ES-I3 (cell line): Measurements from ENCODE around the gene XRCC2.

Experiments used
- H3K36me3 ChIP-seq: 2 replicates; pipeline ENCODE4 v1.6.1; 2013; ENCODE audit warnings: mild to moderate bottlenecking, low read length, control low read depth, moderate library complexity; ENCODE audit not compliant: insufficient read depth
- H3K4me1 ChIP-seq: 2 replicates; pipeline ENCODE4 v1.6.1; 2013; ENCODE audit warnings: mild to moderate bottlenecking, control low read depth, low read length; ENCODE audit not compliant: insufficient read depth
- H3K9ac ChIP-seq: 2 replicates; pipeline ENCODE4 v1.6.1; 2013; ENCODE audit warnings: low read depth, mild to moderate bottlenecking, low read length, moderate library complexity
- H3K9me3 ChIP-seq: 2 replicates; pipeline ENCODE4 v1.6.1; 2013; ENCODE audit warnings: mild to moderate bottlenecking, low read length, moderate library complexity; ENCODE audit not compliant: control insufficient read depth, insufficient read depth

The XRCC2 gene

DNA sequence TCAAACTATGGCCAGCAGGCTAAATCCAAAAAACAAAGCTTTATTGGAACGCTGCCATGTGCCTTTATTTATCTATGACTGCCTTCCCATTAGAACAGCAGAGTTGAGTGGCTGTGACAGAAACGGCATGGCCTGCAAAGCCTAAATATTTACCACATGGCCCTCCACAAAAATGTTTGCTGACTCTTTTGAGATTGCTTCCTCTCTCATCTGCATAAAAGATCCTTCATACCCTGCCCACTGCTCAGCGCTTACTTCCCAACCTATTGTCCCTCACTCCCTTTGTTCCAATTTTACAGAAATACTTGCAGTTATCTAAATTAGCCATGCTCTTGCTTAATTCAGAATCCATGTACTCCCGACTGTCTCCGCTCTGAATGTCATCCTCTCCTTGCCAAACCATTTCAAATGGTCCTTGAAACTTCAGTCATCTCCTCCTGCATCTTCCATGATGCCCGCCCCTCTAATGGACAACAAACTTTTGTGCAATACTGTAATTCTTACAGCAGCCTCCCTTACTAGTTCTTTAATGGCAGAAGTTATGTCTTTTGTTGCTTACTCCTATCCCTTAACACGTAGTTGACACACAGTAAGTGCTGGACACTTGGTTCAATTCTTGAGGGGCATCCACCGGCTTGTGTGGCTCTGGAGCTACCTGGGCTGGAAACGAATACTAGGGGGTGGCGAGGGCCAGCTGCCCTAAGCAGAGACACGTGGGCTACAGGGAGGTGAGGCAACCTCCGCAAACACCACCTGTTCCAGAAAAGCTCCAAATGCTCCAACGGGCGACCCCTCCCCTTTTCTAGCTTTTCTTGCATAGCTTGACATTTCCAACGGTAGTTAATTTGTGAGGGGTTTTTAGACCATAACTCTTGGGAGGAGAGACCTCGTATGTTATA lies 832 bp downstream of the XRCC2 start:
- peaks cover 3% of the 10 kb centered on the region; the same call in 1 of the 2 replicates for H3K36me3 ChIP-seq
- peak overlapping the region; percentile 91 for H3K9ac ChIP-seq
- H3K4me1 ChIP-seq, result no peaks in the 10 kb centered on the region
- H3K9me3 ChIP-seq, result no peaks in the 10 kb centered on the region

DNA sequence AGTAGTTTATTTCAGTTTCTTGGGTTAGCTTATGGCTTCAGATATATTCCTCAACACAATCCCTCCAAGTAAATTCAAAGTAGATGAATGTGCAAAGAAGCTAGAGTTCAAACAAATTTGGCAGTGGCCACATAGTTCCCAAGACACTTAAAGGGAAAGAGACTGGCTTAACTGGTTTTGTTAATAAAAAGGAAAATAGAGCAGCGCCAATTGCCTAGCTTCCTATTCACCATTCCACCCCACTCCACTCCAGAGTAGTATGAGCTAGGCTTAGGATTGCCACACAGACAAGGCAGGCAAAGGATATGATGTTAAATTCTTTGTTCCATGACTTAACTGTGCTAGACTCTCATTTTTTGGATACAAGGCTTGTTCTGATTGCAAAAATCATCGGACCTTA lies 2.0 kb downstream of the XRCC2 start:
- H3K9ac ChIP-seq, result no peak overlapping the region

DNA sequence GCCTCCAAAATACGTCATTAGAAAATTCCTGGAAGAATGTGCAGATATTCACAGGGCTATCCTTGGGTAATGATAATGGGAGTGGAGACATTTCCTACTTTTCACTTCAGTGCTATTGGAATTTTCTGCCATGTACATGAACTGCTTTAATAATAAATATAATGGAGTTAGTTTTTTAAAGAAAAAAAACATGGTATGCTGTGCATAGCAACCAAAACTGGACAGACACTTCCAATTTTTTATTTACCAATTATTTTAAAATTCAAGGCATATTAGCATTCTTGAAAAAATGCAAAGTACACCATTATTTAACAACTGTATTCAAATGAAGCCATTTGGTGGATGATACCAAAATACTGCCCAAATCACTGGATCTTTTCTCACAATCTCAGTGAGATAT lies 3.3 kb downstream of the XRCC2 start:
- Histone ChIP-seq H3K4me1 (no peaks in the 10 kb centered on the region), H3K9me3 (no peaks in the 10 kb centered on the region), H3K9ac (no peak overlapping the region), H3K36me3 (peaks cover 9% of the 10 kb centered on the region; the same call in 1 of the 2 replicates)

More for the DNA sequence above, 2.0 kb downstream of the XRCC2 start:
- H3K36me3 ChIP-seq, result peaks cover 8% of the 10 kb centered on the region; the same call in 1 of the 2 replicates
- H3K9me3 ChIP-seq, result no peaks in the 10 kb centered on the region
- no peaks in the 10 kb centered on the region for H3K4me1 ChIP-seq

DNA sequence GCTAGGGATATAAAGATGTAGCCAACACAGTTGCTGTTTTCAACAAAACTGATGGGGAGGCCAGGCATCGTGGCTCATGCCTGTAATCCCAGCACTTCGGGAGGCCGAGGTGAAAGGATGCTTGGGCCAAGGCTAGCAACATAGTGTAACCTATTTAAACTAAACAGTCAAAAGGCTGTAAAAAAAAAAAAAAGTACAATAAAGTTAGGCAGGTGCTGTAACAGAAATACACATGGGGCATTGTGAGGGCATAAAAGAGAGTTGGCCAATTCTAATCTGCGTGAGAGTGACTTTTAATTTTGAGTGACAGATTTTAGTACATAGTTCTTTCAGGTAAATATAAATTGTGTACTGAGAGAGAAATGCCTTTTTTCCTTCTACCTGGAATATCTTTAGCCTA lies 6.2 kb downstream of the XRCC2 start:
- no peak overlapping the region for H3K9ac ChIP-seq
- H3K9me3 ChIP-seq, result no peaks in the 10 kb centered on the region
- no peaks in the 10 kb centered on the region for H3K4me1 ChIP-seq
- H3K36me3 ChIP-seq, result 0 out of 2 replicates have a peak, but pooled peaks cover 6% of the 10 kb centered on the region

DNA sequence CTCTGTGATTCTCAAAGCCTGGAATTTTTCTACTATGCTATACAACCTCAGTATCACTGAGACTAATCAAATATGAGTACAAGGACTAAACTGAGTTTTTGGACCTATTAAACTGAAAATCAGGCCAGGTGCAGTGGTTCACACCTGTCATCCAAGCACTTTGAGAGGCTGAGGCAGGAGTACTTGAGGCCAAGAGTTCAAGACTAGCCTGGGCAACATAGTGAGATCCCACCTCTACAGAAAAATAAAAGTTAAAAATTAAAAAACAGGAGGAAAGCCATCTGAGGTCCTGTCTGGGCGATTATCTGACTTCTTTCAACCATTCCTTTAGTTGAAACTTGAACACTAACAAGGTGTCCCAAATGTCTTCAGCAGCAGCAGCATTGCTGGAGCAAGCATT lies 7.0 kb downstream of the XRCC2 start:
- Histone ChIP-seq H3K9ac (no peak overlapping the region), H3K36me3 (0 out of 2 replicates have a peak, but pooled peaks cover 6% of the 10 kb centered on the region), H3K9me3 (no peaks in the 10 kb centered on the region), H3K4me1 (no peaks in the 10 kb centered on the region)

DNA sequence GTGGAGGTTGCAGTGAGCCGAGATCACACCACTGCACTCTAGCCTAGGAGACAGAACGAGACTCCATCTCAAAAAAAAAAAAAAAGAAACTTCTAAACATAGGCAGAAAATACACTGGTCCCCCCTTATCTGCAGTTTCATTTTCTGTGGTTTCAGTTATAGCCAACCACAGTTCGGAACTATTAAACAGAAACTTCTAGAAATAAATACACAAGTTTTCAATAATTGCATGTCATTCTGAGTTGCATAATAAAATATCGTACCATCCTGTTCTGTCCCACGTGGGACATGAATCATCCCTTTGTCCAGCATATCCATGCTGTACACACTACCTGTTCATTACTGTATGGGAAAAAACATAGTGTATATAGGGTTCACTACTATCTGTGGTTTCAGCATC lies 8.0 kb downstream of the XRCC2 start:
- H3K9me3 ChIP-seq, result no peaks in the 10 kb centered on the region
- H3K9ac ChIP-seq, result no peak overlapping the region
- H3K36me3 ChIP-seq, result 0 out of 2 replicates have a peak, but pooled peaks cover 6% of the 10 kb centered on the region
- H3K4me1 ChIP-seq, result no peaks in the 10 kb centered on the region

DNA sequence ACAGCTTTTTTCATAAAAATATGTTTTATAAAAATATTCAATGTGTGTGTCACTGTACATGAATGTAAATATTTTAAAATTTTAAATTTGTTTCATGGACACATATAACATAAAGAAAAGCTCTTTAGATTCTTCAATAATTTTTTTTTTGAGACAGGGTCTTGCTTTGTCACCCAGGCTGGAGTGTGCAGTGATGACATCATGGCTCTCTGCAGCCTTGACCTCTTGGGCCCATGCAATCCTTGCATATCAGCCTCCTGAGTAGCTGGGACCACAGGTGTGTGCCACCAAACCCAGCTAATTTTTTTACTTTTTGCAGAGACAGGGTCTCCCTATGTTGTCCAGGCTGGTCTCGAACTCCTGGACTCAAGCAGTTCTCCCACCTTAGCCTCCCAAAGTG lies 9.9 kb downstream of the XRCC2 start:
- Histone ChIP-seq H3K9ac (no peak overlapping the region), H3K9me3 (no peaks in the 10 kb centered on the region)

DNA sequence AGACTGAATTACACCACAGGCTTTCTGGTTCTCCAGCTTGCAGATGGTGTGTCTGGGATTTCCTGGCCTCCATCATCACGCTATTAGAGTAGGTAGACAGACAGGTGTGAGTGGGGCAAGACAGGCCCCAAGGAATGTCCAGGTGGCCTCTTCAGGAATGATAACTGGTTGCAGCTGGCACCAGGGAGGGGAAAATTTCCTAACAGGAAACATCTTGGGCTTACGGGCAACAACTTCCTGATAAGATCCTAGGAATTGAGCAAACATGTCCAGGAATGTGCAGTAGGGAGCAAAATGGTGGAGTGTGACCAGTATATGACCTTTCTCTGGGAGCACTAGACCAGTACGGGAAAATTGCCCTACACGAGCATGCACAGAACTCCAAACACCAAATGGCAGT lies 11.3 kb downstream of the XRCC2 start:
- H3K9me3 ChIP-seq, result no peaks in the 10 kb centered on the region
- H3K4me1 ChIP-seq, result no peaks in the 10 kb centered on the region
- no peak overlapping the region for H3K9ac ChIP-seq
- H3K36me3 ChIP-seq, result peaks cover 17% of the 10 kb centered on the region

More for the DNA sequence above, 9.9 kb downstream of the XRCC2 start:
- no peaks in the 10 kb centered on the region for H3K4me1 ChIP-seq
- H3K36me3 ChIP-seq, result peaks cover 8% of the 10 kb centered on the region; the same call in 1 of the 2 replicates

DNA sequence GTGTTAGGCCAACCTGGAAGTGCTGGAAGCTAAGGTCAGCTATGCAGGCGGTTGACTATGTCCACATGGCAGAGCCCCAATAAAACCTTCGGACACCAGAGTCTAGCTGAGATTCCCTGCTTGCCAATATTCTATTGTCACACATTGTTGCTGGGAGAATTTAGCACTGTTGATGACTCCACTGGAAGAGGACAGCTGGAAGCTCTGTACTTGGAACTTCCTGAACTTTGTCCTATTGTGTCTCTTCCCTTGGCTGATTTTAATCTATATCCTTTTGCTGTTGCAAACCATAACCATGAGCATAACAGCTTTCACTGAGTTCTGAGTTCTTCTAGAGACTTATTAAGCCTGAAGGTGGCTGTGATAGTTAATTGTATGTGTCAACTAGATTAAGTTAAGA lies 12.0 kb downstream of the XRCC2 start:
- no peaks in the 10 kb centered on the region for H3K4me1 ChIP-seq
- H3K9me3 ChIP-seq, result no peaks in the 10 kb centered on the region
- H3K9ac ChIP-seq, result no peak overlapping the region
- peaks cover 15% of the 10 kb centered on the region for H3K36me3 ChIP-seq

DNA sequence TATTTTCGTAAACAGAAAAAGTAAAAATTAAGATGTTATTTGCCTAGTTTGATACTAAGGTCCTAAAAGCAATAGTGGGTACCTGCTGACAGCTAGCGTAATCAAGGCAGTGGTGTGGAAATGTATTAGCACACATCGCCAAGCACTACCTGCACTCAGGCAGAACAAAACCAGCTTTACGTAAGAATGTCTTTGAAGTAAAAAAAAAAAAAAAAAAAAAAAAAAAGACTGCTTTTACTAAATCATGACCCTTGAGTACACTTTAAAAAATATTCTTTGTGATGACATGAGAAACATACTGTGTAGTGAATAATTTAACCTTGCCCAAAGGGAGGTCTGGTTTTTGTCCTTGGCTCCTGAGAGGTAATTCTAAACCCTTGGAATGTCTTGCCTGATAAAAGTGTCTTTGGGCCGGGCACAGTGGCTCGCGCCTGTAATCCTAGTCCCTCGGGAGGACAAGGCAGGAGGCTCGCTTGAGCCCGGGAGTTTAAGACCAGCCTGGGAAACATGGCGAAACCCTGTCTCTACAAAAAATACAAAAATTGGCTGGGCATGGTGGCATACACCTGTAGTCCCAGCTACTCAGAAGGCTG lies 12.7 kb downstream of the XRCC2 start:
- no peaks in the 10 kb centered on the region for H3K4me1 ChIP-seq
- peaks cover 19% of the 10 kb centered on the region for H3K36me3 ChIP-seq
- no peak overlapping the region for H3K9ac ChIP-seq
- H3K9me3 ChIP-seq, result no peaks in the 10 kb centered on the region

DNA sequence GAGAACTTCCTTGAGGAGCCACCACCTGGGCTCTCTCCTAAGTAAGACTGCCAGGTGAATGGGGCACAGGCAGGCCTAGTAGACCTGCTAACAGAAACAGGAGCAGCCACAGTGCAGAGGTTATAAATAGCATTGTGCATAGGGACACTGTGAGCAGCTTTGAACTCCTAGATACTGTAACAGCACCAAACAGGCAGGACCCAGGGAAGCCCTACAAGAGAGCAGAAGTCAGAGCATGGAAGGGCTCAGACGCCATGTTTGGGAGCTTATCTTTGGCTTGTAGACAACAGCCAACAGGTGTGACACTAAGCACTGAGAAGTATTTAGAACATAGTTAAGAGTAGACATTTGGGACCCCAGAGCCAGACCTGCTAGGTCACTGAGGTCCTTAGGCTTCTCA lies 14.5 kb downstream of the XRCC2 start:
- H3K36me3 ChIP-seq, result peaks cover 19% of the 10 kb centered on the region
- no peak overlapping the region for H3K9ac ChIP-seq
- no peaks in the 10 kb centered on the region for H3K9me3 ChIP-seq
- no peaks in the 10 kb centered on the region for H3K4me1 ChIP-seq

DNA sequence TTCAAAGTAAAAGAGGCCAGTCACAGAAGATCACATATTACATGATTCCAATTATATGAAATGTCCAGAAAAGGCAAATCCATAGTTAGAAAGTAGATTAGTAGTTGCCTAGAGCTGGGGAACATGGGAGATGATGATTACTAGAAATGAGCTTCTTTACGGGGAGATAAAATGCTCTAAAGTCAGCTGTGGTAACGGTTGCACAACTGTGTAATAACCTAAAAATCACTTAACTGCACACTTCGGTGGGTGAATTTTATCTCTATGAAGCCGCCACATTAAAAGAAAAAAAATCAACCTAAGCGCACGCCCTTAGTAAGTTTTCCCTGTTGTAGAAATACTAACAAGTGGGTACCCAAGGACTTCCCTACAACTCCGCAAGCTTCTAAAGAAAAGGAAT lies 15.9 kb downstream of the XRCC2 start:
- Histone ChIP-seq H3K9me3 (no peaks in the 10 kb centered on the region), H3K9ac (no peak overlapping the region), H3K4me1 (no peaks in the 10 kb centered on the region), H3K36me3 (peaks cover 23% of the 10 kb centered on the region)

DNA sequence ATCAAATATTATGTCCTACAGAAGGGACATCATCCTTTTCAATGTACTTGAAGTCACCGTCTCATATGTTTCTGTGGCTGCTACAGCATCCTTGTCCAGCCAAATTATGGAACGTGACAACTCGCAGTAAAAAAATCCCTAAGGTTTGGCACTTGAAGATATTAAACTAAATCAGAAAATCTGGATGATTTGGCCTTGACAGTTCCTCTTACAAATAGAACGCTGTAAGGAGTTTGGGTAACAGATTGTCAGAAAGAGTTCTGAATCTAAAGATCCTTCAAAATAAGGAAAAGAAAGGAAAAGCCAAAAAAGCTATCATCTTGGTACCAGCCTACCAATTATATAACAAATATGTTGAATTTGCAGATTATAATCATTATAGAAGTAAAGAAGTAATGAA lies 21.0 kb downstream of the XRCC2 start:
- Histone ChIP-seq H3K9me3 (no peaks in the 10 kb centered on the region), H3K36me3 (peaks cover 21% of the 10 kb centered on the region), H3K9ac (no peak overlapping the region), H3K4me1 (no peaks in the 10 kb centered on the region)

DNA sequence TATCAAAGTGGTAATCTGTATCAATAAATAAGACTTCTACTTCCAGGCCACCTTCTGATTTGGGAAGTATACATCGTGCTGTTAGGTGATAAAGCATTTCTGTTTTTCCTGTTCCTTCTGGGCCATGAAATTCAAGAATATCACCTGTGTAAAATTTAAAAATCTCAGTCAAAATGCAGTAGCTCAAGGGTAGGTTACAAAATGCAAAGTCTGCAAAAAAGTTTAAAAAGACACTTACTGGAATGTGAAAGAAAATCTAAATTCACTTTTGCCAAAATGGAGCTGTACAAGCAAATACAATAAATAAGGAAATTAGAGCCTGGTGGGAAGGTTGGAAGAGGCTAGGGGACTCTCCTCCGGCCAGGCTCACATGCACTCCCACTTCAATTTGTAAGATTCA lies 26.7 kb downstream of the XRCC2 start:
- peaks cover 17% of the 10 kb centered on the region for H3K36me3 ChIP-seq
- no peaks in the 10 kb centered on the region for H3K9me3 ChIP-seq
- no peaks in the 10 kb centered on the region for H3K4me1 ChIP-seq
- no peak overlapping the region for H3K9ac ChIP-seq

DNA sequence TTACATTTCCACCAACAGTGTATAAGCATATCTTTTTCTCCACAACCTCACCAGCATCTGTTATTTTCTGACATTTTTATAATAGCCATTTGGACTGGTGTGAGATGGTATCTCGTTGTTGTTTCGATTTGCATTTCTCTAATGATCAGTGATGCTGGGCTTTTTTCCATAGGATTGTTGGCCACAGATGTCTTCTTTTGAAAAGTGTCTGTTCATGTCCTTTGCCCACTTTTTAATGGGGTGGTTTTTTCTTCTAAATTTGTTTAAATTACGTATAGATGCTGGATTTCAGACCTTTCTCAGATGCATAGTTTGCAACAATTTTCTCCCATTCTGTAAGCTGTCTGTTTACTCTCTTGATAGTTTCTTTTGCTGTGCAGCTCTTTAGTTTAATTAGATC lies 28.9 kb downstream of the XRCC2 start:
- no peaks in the 10 kb centered on the region for H3K9me3 ChIP-seq
- H3K36me3 ChIP-seq, result peaks cover 15% of the 10 kb centered on the region
- H3K9ac ChIP-seq, result no peak overlapping the region
- no peaks in the 10 kb centered on the region for H3K4me1 ChIP-seq
